GM18519 (cell line): Measurements from ENCODE around the gene RERE.

Experiments
- ATAC-seq: cut with Tn5 transposase; IDR thresholded peaks from one replicate; pipeline ENCODE4 v1.9.1; 2021; ENCODE audit warnings: mild to moderate bottlenecking, moderate library complexity; ENCODE audit not compliant: unreplicated experiment, low FRiP score

Gene RERE

DNA sequence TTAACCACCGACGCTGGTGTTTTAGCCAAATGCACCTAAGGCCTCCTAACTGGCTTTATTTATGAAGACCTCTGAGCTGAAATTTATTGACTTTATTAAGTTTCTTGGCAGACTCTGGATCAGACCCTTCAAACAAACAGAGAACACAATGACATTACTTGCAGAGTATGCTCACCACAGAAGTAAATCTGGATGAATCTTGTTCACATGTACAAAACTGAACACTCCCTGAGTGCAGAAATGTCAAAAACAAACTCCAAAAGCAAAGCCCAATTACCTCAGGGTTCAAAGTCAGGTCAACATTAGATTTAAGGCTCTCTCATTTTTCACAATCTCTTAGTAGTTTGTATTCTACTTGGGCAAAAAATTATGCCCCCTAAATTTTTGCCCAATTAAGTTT is 280.9 kb downstream of the RERE start:
- no peak for ATAC-seq

DNA sequence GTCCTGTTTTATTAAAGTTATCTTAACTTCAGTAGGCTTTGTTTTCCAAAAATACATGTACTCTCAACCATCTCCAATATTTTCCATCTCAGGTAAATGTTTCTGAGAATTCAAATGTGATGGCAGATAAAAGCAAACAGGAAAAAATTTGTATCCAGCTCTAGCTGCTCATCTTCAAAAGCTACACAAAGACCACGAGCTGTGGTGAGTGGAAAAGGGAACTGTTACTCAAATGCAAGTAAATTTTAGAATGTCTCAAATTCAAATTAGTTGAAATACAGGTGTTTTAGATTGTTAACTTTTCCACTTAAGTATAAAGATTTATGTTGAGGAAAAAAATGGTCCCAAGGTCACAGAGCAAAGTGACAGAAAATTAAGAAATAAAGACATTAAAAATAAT is 283.5 kb downstream of the RERE start:
- no peak for ATAC-seq

DNA sequence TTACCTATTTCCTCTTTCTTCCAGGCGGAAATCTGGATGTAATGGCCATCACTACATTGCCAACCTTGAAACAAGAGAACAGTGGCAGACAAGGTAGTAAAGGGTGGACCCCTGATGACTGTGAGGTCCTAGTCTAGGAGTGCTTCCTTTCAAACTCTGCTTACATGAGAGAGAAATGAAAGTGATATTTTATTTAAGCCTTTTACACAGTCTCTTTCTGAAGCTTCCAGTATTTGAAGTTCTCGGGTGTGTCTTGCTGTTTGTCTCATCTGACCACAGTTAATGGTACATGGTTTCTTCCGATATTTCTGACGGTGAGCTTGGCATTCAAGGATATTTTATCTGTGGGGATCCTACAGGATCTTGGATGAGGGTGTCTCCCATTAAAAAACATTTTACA is 284.3 kb downstream of the RERE start:
- ATAC-seq: no peak

DNA sequence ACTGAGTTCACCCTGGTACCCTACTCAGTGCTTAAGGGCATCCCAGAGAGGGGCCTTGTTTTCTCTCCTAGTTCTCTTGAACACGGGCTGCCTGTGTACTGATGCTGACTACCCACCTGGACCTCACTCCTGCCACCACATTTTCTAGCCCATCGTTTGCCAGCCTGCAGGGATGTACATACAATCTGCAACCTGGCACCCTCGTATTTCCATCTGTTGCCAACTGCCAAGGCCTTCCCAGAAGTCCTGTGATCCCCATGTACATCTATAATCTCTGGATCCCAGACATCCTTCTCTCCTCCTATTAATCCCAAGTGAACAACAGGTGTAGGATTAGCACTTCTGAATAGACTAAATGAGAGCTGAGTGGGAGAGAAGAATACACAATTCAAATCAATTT is 287.5 kb downstream of the RERE start:
- ATAC-seq: no peak

DNA sequence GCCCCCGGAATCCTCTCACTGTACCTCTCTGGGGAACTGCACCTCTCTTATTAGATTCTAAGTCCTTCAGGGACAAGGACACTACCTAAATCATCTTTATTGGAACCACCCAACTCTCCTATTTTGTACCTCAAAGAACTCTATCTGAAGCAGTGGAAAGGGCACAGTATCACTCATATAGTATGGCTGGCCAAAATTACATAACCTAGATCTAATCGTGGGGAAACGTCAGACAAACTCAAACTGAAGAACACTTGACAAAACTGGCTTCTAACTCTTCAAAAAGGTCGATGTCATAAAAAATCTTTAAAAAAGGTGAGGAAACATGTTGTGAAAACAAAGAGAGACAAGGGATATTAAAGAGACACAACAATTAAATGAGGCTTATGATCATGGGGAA is 289.5 kb downstream of the RERE start:
- ATAC-seq: no peak

DNA sequence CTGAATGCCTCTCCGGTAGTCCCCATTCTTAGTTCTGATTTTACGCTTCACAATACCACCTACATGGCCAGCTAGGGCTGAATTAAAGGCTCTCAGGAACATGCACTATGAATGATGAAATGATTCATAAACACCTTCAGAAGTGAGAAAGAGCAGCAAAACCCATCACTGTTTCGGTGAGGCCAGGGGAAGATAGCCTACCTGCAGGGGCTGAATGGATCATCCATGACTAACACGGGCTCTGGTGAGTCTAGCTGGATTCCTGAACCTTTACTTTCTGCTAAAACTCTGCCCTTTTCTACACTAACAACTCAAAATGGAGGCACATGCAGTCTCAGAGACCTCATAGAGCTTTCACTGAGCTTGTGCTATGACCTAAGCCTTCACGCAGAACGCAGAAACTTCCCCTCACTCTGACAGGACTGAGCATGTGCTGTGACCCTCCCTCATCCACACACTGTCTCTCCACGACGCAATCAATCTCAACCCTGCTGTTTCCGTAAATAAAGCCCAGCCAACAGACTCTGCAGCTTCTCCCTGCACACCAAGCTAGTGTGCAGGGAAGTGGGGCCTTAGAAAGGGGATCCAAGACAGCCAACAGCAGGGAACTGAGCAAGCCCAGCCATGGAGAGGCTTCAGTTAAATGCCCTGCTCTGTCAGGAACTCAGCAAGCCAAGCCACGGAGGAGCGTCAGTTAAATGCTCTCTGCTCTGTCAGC is 291.7 kb downstream of the RERE start:
- no peak for ATAC-seq

DNA sequence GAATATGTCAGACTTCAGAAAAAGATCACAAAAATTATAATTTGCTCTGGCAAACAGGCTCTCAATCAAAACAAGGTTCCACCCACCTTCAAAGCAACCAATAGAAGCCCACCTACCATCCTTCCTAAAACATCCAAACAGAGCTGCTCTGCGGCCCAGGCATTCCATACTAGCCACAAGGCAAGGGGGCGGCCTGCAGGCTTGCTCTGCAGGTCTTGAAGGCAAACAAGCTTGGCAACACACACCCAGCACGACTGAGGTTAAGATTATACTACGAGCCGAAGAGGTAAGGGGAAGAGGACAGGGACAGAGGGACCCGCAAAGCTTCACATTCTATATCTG is 292.3 kb downstream of the RERE start:
- ATAC-seq: no peak

DNA sequence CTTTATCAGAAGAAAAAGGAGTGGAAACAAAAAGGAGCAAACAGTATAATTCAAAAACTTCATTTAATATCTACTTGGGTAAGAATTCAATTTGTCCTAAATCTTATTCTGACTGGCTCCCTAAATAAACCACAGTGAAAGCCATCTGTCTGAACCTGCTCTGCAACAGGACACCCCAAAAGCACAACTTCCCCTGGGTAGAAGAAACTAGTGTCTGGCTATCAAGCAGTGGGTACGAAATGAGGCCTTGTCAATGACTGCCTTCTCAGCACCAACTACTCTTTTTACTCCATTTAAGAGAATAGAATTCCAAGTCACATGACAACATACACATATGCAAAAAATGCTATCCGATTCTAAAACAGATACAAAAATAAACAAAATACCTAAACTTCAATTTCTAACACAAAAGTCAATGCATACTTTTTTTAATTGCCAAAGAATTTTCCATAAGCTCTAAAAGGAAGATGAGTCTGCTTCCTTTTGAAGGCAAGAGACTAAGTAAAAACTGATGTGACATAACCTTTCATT is 292.7 kb downstream of the RERE start:
- no peak for ATAC-seq

DNA sequence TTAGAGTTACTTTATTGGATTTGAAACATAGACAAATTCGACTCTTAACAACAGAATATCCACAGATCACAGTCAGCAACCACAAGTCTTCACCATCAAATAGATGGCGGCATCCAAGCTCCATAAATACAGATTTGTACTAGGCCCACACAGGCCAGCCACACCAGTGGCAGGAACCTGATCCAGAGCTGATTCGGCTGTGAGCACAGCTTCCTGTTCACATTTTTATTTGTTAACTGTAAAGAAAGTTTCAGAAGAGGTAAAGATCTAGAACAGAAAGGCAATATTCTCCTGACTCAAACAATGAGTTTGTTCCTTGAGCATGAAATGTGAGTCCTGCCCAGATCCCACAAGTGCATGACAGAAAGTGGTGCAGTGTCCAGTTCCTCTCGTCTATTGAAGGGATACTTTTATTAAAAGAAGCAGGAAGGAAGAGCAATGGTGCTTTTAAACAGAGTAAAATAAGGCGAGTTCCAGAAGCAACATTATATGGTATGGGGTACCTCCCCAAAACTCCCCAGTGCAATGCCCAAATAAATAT is 293.7 kb downstream of the RERE start:
- ATAC-seq: no peak

DNA sequence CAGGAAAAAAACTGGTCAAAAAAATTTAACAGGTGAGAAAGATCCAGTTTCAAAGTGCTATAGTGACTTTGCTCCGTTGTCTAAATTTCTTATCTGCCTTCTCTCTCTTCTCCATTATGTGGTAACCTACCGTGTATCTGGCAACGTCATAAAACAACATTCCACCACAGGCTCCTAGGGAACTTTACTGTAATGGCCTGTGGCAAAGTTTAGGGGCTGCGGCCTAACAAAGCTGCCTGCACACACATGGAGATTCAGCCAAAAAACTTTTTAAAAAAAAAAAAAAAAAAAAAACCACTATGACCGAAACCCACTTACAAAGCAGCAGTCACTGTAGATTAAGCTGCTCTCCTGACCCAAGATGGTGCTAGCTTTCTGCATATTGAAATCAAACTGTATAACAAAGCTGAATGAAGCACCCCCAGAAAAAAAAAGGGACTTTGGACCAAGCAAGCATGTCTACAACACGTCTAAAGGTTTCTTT is 296.9 kb downstream of the RERE start:
- ATAC-seq: no peak

DNA sequence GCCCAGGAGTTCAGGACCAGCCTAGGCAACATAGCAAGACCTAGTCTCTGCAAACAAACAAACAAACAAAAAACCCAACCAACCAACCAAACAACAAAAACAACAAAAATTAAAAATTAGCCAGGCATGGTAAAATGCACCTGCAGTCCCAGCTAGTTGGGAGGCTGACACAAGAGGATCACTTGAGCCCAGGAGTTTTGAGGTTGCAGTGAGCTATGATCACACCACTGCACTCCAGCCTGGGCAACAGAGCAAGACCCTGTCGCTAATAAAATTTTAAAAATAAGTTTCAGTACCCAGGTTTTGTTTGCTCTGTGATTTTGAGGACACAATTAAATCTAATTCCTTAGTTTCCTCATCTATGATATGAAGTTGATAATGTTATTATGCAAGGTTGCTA is 298.3 kb downstream of the RERE start:
- ATAC-seq: no peak

DNA sequence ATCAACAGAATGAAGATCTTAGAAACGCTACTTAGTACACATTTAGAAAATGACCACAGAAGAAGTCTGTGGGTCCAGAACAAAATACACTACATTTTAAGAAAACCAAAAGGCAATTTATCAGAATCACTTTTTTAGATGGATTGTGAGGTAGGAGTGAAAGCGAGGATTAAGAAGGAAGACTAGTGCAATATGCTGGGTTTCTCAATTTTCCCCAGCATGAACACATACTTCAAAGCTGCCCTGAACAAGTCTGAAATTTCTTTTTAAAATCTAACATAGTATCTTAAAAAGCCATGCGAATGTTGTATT is 299.0 kb downstream of the RERE start:
- no peak for ATAC-seq

DNA sequence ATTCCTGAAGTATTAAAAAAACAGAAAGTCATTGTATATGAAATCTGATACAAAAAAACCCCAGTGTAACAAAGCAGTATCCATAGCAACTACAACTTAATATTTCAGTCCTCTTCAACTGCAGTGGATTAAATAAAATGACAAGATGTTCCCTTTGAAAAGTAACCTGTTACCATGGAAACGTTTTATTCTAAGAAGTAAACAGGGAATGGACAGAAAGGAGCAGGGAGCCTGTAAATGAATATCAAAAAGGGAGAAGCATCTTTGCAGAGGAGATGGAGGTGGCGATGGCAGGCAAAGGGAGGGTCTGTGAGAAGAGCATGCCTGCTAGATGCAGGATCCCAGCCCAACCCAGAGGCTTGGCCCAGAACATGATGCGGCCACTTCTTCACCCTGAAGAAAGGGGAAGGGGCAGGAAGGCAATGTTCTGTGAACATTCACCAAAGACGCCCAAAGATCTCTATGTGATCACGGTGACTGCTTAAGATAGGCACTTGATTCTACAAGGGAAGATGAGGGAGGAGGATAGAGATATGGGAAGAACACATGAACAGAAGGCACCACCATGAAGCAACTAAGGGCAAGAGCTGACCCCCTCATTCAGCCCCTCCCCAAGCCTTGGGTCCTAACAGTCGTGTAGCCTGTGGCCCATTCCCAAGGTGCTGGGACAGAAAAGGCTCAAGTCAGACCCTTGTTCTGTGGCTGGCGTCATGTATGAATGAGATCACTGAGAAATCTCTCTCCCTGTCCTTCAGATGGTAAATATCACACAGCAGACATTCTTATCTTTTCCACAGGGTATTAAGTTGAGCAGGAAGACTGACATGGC is 299.6 kb downstream of the RERE start:
- no peak for ATAC-seq

DNA sequence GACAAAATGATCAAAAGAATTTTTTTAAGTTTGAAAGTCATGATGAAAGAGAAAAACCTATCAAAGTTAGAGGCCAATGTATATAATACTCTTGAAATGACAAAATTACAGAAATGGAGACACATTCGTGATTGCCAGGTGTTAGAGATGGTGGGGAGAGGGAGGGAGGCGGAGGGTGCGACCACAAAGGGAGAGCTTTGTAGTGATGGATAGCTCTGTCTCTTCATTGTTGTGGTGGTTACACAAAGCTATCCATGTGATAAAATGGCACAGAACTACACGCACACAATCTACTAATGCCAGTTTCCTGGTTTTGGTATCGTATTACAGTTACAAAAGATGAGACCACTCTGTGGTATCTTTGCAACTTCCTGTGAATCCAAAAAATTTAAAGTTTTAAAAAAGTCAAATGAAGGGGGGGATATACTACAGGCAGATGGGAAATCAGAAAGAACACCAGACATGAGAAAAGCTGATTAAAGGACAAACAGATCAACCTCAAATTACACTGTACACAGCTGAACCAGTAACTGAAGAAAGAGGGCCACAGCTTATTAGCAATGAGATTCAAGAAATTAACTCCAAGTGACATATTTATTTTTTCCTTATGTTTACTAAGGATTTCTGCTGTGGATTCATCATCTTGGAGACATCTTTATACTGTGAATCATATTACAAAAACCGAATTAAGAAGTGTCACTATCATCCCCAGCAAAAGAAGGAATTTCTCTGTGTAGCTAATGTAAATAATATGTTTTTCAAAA is 300.5 kb downstream of the RERE start:
- ATAC-seq: no peak

DNA sequence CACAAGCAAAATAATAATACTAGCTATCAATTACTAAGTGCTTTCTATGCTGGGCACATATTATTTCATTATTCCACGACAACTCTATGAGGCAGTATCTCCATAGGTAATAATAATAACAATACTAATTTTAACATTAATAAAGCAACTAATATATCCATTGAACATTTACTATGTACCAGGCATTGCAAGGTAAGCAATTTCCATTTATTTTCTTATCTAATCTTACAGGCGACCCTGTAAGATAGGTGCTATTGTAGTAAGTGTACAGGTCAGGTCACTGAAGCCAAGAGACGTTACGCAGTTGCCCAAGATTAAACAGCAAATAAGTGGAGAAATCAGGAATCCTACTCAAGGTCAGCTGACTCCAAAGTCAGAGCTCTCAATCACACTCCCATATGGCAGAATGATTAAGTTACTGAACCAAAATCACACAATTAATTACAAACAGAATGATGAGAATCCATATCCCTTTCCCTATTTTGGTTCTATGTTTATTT is 301.1 kb downstream of the RERE start:
- ATAC-seq: no peak

DNA sequence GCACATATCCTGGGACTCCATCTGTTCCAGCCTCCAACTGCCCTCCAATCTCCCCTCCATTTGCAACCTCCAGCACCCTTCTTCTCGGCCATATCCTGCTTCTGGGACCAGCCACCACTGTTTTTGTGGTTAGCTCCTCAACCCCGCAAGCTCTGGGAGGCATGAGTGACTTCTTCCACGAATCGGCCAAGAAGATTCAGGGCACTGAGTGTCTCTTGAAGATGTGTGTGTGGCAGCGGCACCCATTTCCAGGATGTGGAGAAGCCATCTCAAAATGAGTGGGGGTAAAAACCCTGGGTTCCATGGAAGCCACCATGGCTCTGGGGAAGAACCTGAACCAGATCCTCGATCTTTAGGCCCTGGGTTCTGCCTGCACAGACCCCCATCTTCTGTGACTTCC is 304.9 kb downstream of the RERE start:
- ATAC-seq: no peak

DNA sequence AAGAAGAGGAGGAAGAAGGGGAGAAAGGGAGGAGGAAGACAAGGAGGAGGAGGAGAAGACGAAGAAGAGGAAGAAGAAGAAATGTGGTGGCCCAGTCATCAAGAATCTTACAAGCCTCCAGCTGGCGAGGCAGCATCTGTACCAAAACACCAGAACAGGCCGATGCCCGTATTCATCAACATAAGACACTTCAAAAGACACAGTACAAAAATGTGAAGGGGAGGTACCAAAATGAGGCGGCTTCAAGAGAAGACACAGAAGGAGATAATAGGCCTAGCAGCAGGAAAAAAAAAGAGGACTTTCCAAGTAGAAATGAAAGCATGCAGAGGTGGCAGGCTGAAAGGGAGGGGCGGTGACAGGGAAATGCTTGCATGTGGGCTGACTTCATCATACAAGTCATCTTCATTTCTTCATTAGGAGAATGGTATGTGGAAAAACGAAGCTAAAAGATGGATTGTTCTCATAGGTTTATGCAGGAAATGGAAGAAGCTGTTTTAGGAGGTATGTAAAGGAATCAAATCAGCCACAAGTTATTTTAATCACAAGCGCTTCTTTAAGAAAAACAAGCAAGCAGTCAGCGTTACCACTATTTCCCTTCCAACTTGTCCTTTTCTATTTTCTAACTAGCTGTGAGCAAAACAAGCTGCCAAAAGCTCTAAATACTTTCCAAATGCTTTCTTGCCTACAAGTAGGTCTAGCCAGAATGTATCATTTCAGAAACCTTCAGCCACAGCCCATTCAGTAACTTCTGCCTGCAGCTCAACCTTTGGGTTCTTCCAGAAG is 307.2 kb downstream of the RERE start:
- ATAC-seq: no peak

DNA sequence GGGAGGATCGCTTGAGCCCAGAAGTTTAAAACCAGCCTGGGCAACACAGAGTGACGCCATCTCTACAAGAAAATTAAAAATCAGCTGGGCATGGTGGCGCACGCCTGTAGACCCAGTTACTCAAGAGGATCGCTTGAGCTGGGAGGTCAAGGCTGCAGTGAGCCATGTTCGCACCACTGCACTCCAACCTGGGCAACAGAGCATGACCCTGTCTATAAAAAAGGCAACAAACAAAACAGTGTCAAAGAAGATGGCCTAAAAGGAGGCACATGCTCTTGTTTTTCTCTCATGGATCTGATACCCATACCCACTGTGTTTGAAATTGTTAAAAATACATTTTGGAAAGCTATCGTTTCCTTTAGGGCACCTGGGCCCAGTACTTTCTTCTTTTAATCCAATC is 307.9 kb downstream of the RERE start:
- ATAC-seq: no peak

DNA sequence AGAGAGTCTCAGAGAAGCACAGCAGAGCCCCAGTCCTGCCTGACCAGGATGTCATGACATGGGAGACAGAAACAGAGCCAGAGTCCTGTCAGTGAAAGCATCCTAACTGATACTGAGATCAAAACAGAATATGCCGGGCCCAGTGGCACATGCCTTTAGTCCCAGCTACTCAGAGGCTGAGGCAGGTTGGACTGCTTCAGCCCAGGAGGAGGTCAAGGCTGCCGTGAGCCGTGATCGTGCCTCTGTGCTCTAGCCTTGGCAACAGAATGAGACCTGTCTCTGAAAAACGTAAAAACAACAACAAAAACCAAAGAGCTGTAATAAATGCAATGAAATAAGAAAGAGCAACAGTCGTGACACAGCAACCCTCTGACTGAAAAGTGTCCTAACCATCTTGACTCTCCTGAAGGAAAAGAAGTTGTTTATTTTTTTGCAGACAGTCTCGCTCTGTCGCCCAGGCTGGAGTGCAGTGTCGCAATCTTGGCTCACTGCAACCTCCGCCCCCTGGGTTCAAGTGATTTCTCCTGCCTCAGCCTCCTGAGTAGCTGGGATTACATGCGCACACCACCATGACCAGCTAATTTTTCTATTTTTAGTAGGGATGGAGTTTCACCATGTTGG is 310.3 kb downstream of the RERE start:
- ATAC-seq: no peak

DNA sequence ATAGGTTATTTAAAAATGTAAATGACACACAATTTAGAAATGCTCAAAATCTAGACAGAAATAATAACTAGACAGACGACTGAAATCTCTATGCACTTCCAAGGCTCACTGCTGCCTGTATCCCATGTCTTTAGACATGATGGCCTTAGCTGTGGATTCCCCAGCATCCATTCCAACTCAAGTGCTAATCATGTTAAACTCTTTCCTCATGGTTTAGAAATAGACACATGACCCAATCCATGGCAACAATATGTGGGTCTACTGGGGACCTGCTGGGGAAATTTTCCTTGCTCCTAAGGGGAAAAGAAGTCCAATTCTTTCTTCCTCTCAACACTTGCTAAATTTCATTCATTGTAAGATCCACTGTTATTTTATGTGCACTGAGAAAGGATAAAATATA is 311.0 kb downstream of the RERE start:
- ATAC-seq: no peak
